ENCODE measurements around the gene ATF7IP2. TPM values are rescaled to one million over a fixed set of nuclear protein-coding genes. Genes with fewer than 3 reads are reported as not detected.

The ATF7IP2 gene
- total and polyA plus RNA-seq, 2 donors (not counting 3 experiments of a cell fraction or from before 2014, with no cell fraction given), result 9.7 to 14.6 TPM

DNA sequence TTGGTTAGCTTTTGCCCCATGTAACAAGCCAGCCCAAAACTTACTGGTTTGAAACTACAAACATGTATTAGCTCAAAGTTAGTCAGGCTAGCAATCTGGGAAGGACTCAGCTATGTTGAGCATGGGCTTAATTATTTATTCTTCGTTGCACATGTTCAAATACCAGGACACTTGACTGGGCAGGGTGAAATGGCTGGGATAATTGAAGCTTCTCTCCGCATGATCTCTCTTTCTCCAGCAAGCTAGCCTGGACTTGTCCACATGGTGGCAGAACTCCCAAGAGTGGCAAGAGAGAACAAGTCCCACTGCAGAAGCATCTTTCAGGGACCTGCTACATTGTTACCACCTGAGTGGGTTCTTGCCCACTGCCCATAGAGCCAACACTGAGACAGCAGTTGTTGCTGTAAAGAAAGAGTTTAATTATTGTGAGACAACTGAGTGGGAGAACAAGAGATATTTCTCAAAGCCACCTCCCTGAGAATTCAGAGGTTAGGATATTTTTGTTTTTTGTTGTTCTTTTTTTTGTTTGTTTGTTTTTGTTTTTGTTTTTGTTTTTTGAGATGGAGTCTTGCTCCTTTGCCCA is 16.8 kb upstream of the ATF7IP2 start:
- H3K9me1 ChIP-seq (replicated peaks; ENCODE audit: control insufficient read depth, extremely low read depth, insufficient read depth, low read length), result no peaks in the 10 kb centered on the region
- dilution Hi-C loops (cut with MboI; ENCODE audit: extremely low pct_ligation_motif_present, low sequenced_read_pairs), result no loop called here
- H3K79me2 ChIP-seq (ENCODE audit: control insufficient read depth, insufficient read depth, low read length), result no peaks in the 10 kb centered on the region
- no peak for TF ChIP-seq POLR2AphosphoS5 (IDR thresholded peaks at IDR 0.05; ENCODE audit: insufficient read depth, low read depth, low read length)
- TF ChIP-seq, protein P1, sequence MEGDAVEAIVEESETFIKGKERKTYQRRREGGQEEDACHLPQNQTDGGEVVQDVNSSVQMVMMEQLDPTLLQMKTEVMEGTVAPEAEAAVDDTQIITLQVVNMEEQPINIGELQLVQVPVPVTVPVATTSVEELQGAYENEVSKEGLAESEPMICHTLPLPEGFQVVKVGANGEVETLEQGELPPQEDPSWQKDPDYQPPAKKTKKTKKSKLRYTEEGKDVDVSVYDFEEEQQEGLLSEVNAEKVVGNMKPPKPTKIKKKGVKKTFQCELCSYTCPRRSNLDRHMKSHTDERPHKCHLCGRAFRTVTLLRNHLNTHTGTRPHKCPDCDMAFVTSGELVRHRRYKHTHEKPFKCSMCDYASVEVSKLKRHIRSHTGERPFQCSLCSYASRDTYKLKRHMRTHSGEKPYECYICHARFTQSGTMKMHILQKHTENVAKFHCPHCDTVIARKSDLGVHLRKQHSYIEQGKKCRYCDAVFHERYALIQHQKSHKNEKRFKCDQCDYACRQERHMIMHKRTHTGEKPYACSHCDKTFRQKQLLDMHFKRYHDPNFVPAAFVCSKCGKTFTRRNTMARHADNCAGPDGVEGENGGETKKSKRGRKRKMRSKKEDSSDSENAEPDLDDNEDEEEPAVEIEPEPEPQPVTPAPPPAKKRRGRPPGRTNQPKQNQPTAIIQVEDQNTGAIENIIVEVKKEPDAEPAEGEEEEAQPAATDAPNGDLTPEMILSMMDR (IDR thresholded peaks at IDR 0.05; ENCODE audit: extremely low read depth in 1 of 2, insufficient read depth in 1 of 2, low read depth in 1 of 2, low read length in 2 of 2), result peak in 1 of 2 donors; percentile 23
- CTCF ChIA-PET, result interaction anchor here (0.6 to 3.2 kb wide), 8 partner anchors 47 to 146 kb away, joined by 3 to 32 read pairs (median 4); no protein-coding TSS in a partner anchor
- no peak overlapping the region for H2AFZ ChIP-seq (ENCODE audit: low read depth, low read length)
- no peak overlapping the region for H3K4me2 ChIP-seq (ENCODE audit: insufficient read depth, low read length)
- FAIRE-seq (no peak), DNase-seq (ENCODE audit: low read depth, low spot score) (no peak)
- POLR2A ChIA-PET, result interaction anchor here (0.6 kb wide), 1 partner anchor 375 kb away, joined by 3 read pairs; no protein-coding TSS in a partner anchor
- no peaks in the 10 kb centered on the region for H3K4me1 ChIP-seq (ENCODE audit: control insufficient read depth, extremely low read depth, insufficient read depth, low read length)
- no peaks in the 10 kb centered on the region for H3K27me3 ChIP-seq (ENCODE audit: control insufficient read depth in 2 of 2, insufficient read depth in 2 of 2, low read length in 2 of 2)
- H3K36me3 ChIP-seq (ENCODE audit: control insufficient read depth in 2 of 2, extremely low read depth in 1 of 2, insufficient read depth in 2 of 2, low read length in 2 of 2), result no peaks in the 10 kb centered on the region
- no peak overlapping the region for H3K9ac ChIP-seq (replicated peaks; ENCODE audit: extremely low read depth, insufficient read depth, low read length)
- BruUV-seq (replicated peaks), result no TSS peak
- intact Hi-C loops (cut with micrococcal nuclease), result loop anchor here (1.0 kb wide), 1 partner anchor 140 kb away; no protein-coding TSS in a partner anchor
- no peak overlapping the region for H3K4me3 ChIP-seq (replicated peaks in 1 of 3; ENCODE audit: insufficient read depth in 1 of 3, low read depth in 1 of 3, low read length in 3 of 3)
- H3K27ac ChIP-seq (ENCODE audit: insufficient read depth, low read depth, low read length), result no peak overlapping the region
- H3K9me3 ChIP-seq (replicated peaks; ENCODE audit: control insufficient read depth, insufficient read depth, low read length), result no peaks in the 10 kb centered on the region
- H4K20me1 ChIP-seq (replicated peaks; ENCODE audit: control insufficient read depth, extremely low read depth, insufficient read depth, low read length), result no peaks in the 10 kb centered on the region

GRCh38 chr16:10370096-10370726 is 15.7 kb upstream of the ATF7IP2 start:
- FAIRE-seq, result no peak
- POLR2A ChIA-PET, result no interaction called here
- Histone ChIP-seq H3K27ac (ENCODE audit: insufficient read depth, low read depth, low read length) (no peak overlapping the region), H3K4me2 (ENCODE audit: insufficient read depth, low read length) (no peak overlapping the region), H3K9ac (replicated peaks; ENCODE audit: extremely low read depth, insufficient read depth, low read length) (no peak overlapping the region), H3K9me3 (replicated peaks; ENCODE audit: control insufficient read depth, insufficient read depth, low read length) (no peaks in the 10 kb centered on the region), H4K20me1 (replicated peaks; ENCODE audit: control insufficient read depth, extremely low read depth, insufficient read depth, low read length) (no peaks in the 10 kb centered on the region), H3K36me3 (ENCODE audit: control insufficient read depth in 2 of 2, extremely low read depth in 1 of 2, insufficient read depth in 2 of 2, low read length in 2 of 2) (no peaks in the 10 kb centered on the region), H2AFZ (ENCODE audit: low read depth, low read length) (no peak overlapping the region), H3K9me1 (replicated peaks; ENCODE audit: control insufficient read depth, extremely low read depth, insufficient read depth, low read length) (no peaks in the 10 kb centered on the region), H3K27me3 (ENCODE audit: control insufficient read depth in 2 of 2, insufficient read depth in 2 of 2, low read length in 2 of 2) (no peaks in the 10 kb centered on the region), H3K4me3 (replicated peaks in 1 of 3; ENCODE audit: insufficient read depth in 1 of 3, low read depth in 1 of 3, low read length in 3 of 3) (no peak overlapping the region), H3K79me2 (ENCODE audit: control insufficient read depth, insufficient read depth, low read length) (no peaks in the 10 kb centered on the region), H3K4me1 (ENCODE audit: control insufficient read depth, extremely low read depth, insufficient read depth, low read length) (no peaks in the 10 kb centered on the region)
- dilution Hi-C loops (cut with MboI; ENCODE audit: extremely low pct_ligation_motif_present, low sequenced_read_pairs), result no loop called here
- CTCF ChIA-PET, result interaction anchor here (1.0 to 3.2 kb wide), 4 partner anchors 114 to 145 kb away, joined by 3 to 32 read pairs (median 4); no protein-coding TSS in a partner anchor
- DNase-seq (ENCODE audit: low read depth, low spot score), result no peak
- no peak for TF ChIP-seq POLR2A (IDR thresholded peaks at IDR 0.05; ENCODE audit: low read depth, low read length)
- no peak for TF ChIP-seq JUN (IDR thresholded peaks at IDR 0.05; ENCODE audit: borderline replicate concordance, insufficient read depth, insufficient read length, low read depth)
- no peak for TF ChIP-seq FOS (IDR thresholded peaks at IDR 0.05; ENCODE audit: borderline replicate concordance, insufficient read depth, low read length)
- no peak for TF ChIP-seq GATA2 (IDR thresholded peaks at IDR 0.05; ENCODE audit: insufficient read depth, insufficient read length, low read depth, low read length)
- TF ChIP-seq EZH2 (IDR thresholded peaks at IDR 0.05; ENCODE audit: borderline replicate concordance, low read depth, low read length, severe bottlenecking), result no peak
- TF ChIP-seq MAX (IDR thresholded peaks at IDR 0.05; ENCODE audit: insufficient read depth, insufficient read length), result no peak
- no peak for TF ChIP-seq POLR2AphosphoS5 (IDR thresholded peaks at IDR 0.05; ENCODE audit: insufficient read depth, low read depth, low read length)
- TF ChIP-seq, protein P1 (IDR thresholded peaks at IDR 0.05; ENCODE audit: extremely low read depth in 1 of 2, insufficient read depth in 1 of 2, low read depth in 1 of 2, low read length in 2 of 2), result no peak
- no peak for TF ChIP-seq MYC (IDR thresholded peaks at IDR 0.05; ENCODE audit: low read depth, low read length)
- intact Hi-C loops (cut with micrococcal nuclease), result no loop called here
- BruUV-seq (replicated peaks), result no TSS peak
